ENCODE results near the gene CARD11.
"Not testable (repeated sequence)": the region's sequence is repeated elsewhere in the genome, so short reads cannot be mapped to it uniquely, and the experiment has no call there.

Gene CARD11

GRCh38 chr7:2959828-2960599 lies 83.7 kb downstream of the CARD11 start:
- H3K4me2 ChIP-seq (ENCODE audit: low read length): no peak overlapping the region
- no peak overlapping the region for H2AFZ ChIP-seq
- no peaks in the 10 kb centered on the region for H3K36me3 ChIP-seq (ENCODE audit: control insufficient read depth, insufficient read depth, low read length)
- no peaks in the 10 kb centered on the region for H3K27me3 ChIP-seq (ENCODE audit: control insufficient read depth, insufficient read depth, low read length)
- H3K9me3 ChIP-seq (ENCODE audit: control insufficient read depth, low read length): no peaks in the 10 kb centered on the region
- H3K27ac ChIP-seq: no peak overlapping the region
- no peaks in the 10 kb centered on the region for H3K79me2 ChIP-seq
- no peak overlapping the region for H3K4me3 ChIP-seq (ENCODE audit: low read depth, low read length)
- H3K4me1 ChIP-seq: no peaks in the 10 kb centered on the region
- no peak overlapping the region for H3K9ac ChIP-seq
- no peak for TF ChIP-seq CTCF (IDR thresholded peaks at IDR 0.05)

- Histone ChIP-seq H3K9ac (no peak overlapping the region), H2AFZ (no peak overlapping the region), H3K9me3 (ENCODE audit: control insufficient read depth, low read length) (no peaks in the 10 kb centered on the region), H3K4me3 (ENCODE audit: low read depth, low read length) (no peak overlapping the region), H3K27me3 (ENCODE audit: control insufficient read depth, insufficient read depth, low read length) (no peaks in the 10 kb centered on the region), H3K36me3 (ENCODE audit: control insufficient read depth, insufficient read depth, low read length) (no peaks in the 10 kb centered on the region), H3K4me2 (ENCODE audit: low read length) (no peak overlapping the region), H3K4me1 (no peaks in the 10 kb centered on the region), H3K27ac (no peak overlapping the region), H3K79me2 (no peaks in the 10 kb centered on the region)
- no peak for TF ChIP-seq CTCF (IDR thresholded peaks at IDR 0.05)
These were observed 84.5 kb downstream of the CARD11 start for GRCh38 chr7:2959103-2959680.

GRCh38 chr7:2958416-2959102 lies 85.1 kb downstream of the CARD11 start:
- no peaks in the 10 kb centered on the region for H3K4me1 ChIP-seq
- H3K4me2 ChIP-seq (ENCODE audit: low read length): no peak overlapping the region
- TF ChIP-seq CTCF (IDR thresholded peaks at IDR 0.05): no peak
- H3K4me3 ChIP-seq (ENCODE audit: low read depth, low read length): no peak overlapping the region
- H3K27ac ChIP-seq: no peak overlapping the region
- no peak overlapping the region for H2AFZ ChIP-seq
- no peaks in the 10 kb centered on the region for H3K9me3 ChIP-seq (ENCODE audit: control insufficient read depth, low read length)
- H3K36me3 ChIP-seq (ENCODE audit: control insufficient read depth, insufficient read depth, low read length): no peaks in the 10 kb centered on the region
- H3K79me2 ChIP-seq: no peaks in the 10 kb centered on the region
- H3K9ac ChIP-seq: no peak overlapping the region
- H3K27me3 ChIP-seq (ENCODE audit: control insufficient read depth, insufficient read depth, low read length): no peaks in the 10 kb centered on the region

GRCh38 chr7:2957369-2957727 lies 86.3 kb downstream of the CARD11 start:
- H3K36me3 ChIP-seq (ENCODE audit: control insufficient read depth, insufficient read depth, low read length); H3K9me3 ChIP-seq (ENCODE audit: control insufficient read depth, low read length); H3K79me2 ChIP-seq; H3K27ac ChIP-seq; H3K4me1 ChIP-seq; H3K9ac ChIP-seq; H3K27me3 ChIP-seq (ENCODE audit: control insufficient read depth, insufficient read depth, low read length); H3K4me3 ChIP-seq (ENCODE audit: low read depth, low read length); H3K4me2 ChIP-seq (ENCODE audit: low read length); H2AFZ ChIP-seq: not testable (repeated sequence)

GRCh38 chr7:2956526-2957368 lies 86.9 kb downstream of the CARD11 start:
- H3K27me3 ChIP-seq (ENCODE audit: control insufficient read depth, insufficient read depth, low read length): no peaks in the 10 kb centered on the region
- H2AFZ ChIP-seq: no peak overlapping the region
- no peak overlapping the region for H3K9ac ChIP-seq
- TF ChIP-seq CTCF (IDR thresholded peaks at IDR 0.05): no peak
- H3K36me3 ChIP-seq (ENCODE audit: control insufficient read depth, insufficient read depth, low read length): no peaks in the 10 kb centered on the region
- H3K4me3 ChIP-seq (ENCODE audit: low read depth, low read length): no peak overlapping the region
- H3K9me3 ChIP-seq (ENCODE audit: control insufficient read depth, low read length): no peaks in the 10 kb centered on the region
- no peaks in the 10 kb centered on the region for H3K4me1 ChIP-seq
- H3K4me2 ChIP-seq (ENCODE audit: low read length): no peak overlapping the region
- H3K27ac ChIP-seq: no peak overlapping the region
- H3K79me2 ChIP-seq: no peaks in the 10 kb centered on the region

All from parathyroid adenoma (tissue), 2 donors.